Gastroesophageal sphincter (tissue), 3 donors: ENCODE results near the gene KCNJ12.
"Not testable (repeated sequence)": the region's sequence is repeated elsewhere in the genome, so short reads cannot be mapped to it uniquely, and the experiment has no call there.

Experiments used
- POLR2A ChIP-seq, 2 donors: fragments of 450-650 bp; IDR thresholded peaks; one replicate each; pipeline ENCODE4 v1.6.1; 2017; ENCODE audit warnings: antibody characterized with exemption in 2 of 2, mild to moderate bottlenecking in 2 of 2, moderate library complexity in 1 of 2
- POLR2AphosphoS5 ChIP-seq: sonication (generic); formaldehyde crosslinking; IDR thresholded peaks from one replicate; pipeline ENCODE4 v1.6.1; 2017; ENCODE audit warnings: antibody characterized with exemption
- TF ChIP-seq, protein P1 (sequence below), 4 experiments: fragments of 200-600 bp in 2 of 4; fragments of 450-650 bp in 2 of 4; sonication (generic) in 1 of 4; IDR thresholded peaks; one replicate each; pipeline ENCODE4 v1.5.1; 2017 to 2019; ENCODE audit warnings: antibody characterized with exemption in 4 of 4, mild to moderate bottlenecking in 2 of 4, moderate library complexity in 2 of 4

DNA sequence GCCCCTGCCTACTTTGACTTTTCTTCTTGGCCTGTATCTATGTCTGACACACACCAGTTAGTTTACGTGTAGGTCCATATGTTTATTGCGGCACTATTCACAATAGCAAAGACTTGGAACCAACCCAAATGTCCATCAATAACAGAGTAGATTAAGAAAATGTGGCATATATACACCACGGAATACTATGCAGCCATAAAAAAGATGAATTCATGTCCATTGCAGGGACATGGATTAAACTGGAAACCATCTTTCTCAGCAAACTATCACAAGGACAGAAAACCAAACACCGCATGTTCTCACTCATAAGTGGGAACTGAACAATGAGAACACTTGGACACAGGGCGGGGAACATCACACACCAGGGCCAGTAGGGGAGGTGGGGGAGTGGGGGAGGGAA is 80.3 kb downstream of the KCNJ12 start:
- TF ChIP-seq, protein P1, sequence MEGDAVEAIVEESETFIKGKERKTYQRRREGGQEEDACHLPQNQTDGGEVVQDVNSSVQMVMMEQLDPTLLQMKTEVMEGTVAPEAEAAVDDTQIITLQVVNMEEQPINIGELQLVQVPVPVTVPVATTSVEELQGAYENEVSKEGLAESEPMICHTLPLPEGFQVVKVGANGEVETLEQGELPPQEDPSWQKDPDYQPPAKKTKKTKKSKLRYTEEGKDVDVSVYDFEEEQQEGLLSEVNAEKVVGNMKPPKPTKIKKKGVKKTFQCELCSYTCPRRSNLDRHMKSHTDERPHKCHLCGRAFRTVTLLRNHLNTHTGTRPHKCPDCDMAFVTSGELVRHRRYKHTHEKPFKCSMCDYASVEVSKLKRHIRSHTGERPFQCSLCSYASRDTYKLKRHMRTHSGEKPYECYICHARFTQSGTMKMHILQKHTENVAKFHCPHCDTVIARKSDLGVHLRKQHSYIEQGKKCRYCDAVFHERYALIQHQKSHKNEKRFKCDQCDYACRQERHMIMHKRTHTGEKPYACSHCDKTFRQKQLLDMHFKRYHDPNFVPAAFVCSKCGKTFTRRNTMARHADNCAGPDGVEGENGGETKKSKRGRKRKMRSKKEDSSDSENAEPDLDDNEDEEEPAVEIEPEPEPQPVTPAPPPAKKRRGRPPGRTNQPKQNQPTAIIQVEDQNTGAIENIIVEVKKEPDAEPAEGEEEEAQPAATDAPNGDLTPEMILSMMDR (IDR thresholded peaks at IDR 0.05): not testable (repeated sequence)
- not testable (repeated sequence) for TF ChIP-seq POLR2A (IDR thresholded peaks at IDR 0.05); POLR2AphosphoS5
